Esophagus squamous epithelium (tissue), 4 donors: Measurements from ENCODE around the gene SBF1.

ENCODE experiments used
- POLR2A ChIP-seq, 4 donors: fragments of 450-650 bp; IDR thresholded peaks; one replicate each; pipeline ENCODE4 v1.6.1; 2017; ENCODE audit warnings: antibody characterized with exemption in 4 of 4, mild to moderate bottlenecking in 4 of 4, moderate library complexity in 3 of 4
- TF ChIP-seq, protein P1 (sequence below), 6 experiments: fragments of 450-650 bp in 4 of 6; fragments of 200-600 bp in 2 of 6; sonication (generic) in 2 of 6; IDR thresholded peaks; one replicate each; pipeline ENCODE4 v1.5.1; 2016 to 2019; ENCODE audit warnings: antibody characterized with exemption in 6 of 6, mild to moderate bottlenecking in 4 of 6, moderate library complexity in 4 of 6

DNA sequence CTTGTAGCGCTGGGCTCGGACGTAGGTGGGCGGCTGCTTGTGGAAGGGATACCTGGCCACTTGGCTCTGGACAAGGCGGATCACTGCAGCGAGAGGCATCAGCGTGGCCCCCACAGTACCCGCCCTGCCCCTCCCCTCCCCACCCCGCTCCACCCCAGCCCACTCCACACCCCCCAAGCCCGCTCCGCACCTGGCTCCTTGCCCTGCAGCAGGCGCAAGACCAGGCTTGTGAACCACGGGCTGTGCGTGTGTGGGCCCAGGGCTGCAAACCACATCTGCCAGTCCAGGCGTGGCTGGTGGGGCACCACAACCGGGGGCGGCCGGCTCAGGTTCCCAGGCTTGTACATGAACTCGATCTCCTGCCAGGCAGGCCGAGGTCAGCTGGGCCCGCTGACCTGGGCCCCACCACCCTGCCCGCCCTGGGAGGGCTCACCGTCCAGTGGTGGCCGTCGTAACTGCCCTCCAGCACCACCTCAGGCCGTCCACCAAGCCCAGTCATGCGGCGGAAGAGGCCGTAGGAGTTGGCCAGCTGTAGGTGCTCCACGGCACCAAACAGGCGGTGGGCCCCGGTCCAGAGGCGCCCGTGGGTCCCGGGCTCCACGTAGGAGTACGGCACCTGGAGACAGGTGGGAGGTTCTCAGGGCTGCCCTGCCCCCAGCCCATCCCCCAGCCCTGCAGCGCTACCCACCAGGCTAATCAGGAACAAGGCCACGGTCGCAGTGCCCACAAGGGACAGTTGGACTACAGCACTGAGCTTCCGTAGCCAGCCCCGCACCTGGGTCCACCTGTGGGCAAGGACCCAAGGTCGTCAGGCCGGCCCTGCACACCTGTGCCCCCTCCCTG lies 29.8 kb upstream of the SBF1 start:
- TF ChIP-seq, protein P1, sequence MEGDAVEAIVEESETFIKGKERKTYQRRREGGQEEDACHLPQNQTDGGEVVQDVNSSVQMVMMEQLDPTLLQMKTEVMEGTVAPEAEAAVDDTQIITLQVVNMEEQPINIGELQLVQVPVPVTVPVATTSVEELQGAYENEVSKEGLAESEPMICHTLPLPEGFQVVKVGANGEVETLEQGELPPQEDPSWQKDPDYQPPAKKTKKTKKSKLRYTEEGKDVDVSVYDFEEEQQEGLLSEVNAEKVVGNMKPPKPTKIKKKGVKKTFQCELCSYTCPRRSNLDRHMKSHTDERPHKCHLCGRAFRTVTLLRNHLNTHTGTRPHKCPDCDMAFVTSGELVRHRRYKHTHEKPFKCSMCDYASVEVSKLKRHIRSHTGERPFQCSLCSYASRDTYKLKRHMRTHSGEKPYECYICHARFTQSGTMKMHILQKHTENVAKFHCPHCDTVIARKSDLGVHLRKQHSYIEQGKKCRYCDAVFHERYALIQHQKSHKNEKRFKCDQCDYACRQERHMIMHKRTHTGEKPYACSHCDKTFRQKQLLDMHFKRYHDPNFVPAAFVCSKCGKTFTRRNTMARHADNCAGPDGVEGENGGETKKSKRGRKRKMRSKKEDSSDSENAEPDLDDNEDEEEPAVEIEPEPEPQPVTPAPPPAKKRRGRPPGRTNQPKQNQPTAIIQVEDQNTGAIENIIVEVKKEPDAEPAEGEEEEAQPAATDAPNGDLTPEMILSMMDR (IDR thresholded peaks at IDR 0.05) = no peak
- no peak for TF ChIP-seq POLR2A (IDR thresholded peaks at IDR 0.05)
